Left colon (tissue), 2 donors: Measurements from ENCODE around the gene PRRG1. TPM values are rescaled to one million over a fixed set of nuclear protein-coding genes. Genes with fewer than 3 reads are reported as not detected.
"Not testable (repeated sequence)": the region's sequence is repeated elsewhere in the genome, so short reads cannot be mapped to it uniquely, and the experiment has no call there.

Source experiments
- ATAC-seq: fragments of 200-7000 bp; cut with Tn5 transposase; one replicate; pipeline ENCODE4 v1.9.1; 2020; ENCODE audit warnings: mild to moderate bottlenecking, moderate library complexity
- DNase-seq, 2 donors: peaks; one replicate each; pipeline ENCODE4 v3.0.0-alpha.2; 2020
- intact Hi-C, 2 donors: fragments of 100-400 bp; cut with DNase I in 1 of 2; cut with micrococcal nuclease in 1 of 2; formaldehyde crosslinking; loops; one replicate each; pipeline versions ENCODE4 v1.11.2 to v1.14.0; 2022; cut with DNase I, micrococcal nuclease
- total RNA-seq, 2 donors: library from RNA; stranded (reverse); fragmentation: NEBNext Ultra II Directional; extraction: Animal tissue kit (Norgen Biotek cat#: 25700); gene quantifications; one replicate each; pipeline ENCODE4 v1.2.1, GENCODE V29; 2021
- donor health status: DM: no; HTN: no; CAD: no.
- donor health status: DM: yes; HTN: yes; CAD: no.

The PRRG1 gene
- total RNA-seq, 2 donors from 2014 or later: 11.8 to 13.8 TPM

DNA sequence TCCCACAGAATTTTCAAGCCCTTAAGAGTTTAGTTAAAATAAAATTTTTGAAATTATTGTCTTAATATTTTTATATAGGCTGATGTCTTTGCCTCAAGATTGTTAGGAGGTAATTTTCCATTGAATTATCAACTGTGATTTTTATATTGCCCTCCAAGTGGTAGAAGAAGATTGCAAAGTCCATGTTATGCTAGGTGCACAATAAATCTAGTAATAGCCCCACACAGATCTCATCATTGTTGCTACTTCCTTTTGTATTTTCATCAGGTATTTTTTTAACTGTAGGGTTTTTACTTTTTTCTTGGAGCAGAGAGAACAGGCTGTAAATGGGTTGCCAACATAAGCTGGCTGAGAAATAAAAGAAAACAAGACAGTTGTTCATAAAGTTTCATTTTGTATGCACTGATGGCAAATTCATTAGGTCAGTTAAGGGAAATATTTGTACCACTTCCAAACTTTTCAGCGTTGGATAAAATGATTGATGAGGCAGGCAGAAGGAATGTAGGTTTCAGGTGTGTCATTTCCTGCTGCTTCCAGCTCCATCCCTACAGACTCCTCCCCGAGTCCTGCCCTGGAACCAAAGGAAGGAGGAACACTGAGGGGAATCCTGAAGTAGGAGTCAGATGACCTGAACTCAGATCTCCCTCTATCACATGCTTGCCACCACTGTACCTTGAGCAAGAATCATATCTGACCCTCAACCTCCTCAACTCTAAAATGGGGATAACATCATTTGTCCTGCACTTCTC lies 105.5 kb downstream of the PRRG1 start:
- intact Hi-C loops: no loop called here
- peak; percentile 8 to 50 for DNase-seq
- ATAC-seq: peak; percentile 91

DNA sequence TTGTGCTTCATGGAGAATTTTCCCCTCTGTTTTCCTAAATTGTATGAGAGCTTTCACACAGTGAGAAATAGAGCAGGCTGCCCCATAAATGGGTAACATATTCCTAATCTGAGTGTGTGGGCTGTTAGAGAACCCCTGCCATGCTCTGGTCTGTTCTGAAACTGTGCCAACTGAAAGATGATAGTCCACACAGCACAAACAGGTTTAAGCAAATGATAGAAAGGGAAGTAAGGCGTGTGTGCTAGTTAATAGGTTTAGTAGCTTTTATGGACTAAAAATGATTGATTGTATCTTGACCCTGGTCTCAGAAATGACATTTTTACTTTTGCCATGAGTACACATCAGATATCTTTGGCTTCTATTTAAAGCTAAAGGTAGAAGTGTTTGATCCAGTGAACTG lies 106.2 kb downstream of the PRRG1 start:
- ATAC-seq: peak; percentile 73
- intact Hi-C loops: no loop called here
- DNase-seq: no peak

DNA sequence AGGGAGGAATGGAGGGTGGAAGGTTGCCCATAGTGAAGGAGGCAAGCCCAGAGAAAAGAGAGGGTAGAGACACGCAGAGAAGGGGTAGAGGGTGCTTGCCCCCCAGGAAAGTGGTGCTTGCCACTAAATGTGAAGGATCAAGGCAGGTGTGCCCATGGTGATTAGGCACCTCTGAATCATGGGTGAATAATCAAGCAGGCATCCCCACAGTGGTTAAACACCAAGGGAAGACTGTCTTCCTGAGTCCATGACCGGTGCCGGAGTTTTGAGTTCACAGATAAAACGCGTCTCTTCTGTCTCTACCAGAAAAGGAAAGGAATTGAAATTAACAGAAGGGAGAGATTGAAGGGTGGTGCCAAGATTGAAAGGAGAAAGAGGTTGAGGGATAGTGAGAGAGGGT lies 111.1 kb downstream of the PRRG1 start:
- DNase-seq, intact Hi-C loops, ATAC-seq: not testable (repeated sequence)

DNA sequence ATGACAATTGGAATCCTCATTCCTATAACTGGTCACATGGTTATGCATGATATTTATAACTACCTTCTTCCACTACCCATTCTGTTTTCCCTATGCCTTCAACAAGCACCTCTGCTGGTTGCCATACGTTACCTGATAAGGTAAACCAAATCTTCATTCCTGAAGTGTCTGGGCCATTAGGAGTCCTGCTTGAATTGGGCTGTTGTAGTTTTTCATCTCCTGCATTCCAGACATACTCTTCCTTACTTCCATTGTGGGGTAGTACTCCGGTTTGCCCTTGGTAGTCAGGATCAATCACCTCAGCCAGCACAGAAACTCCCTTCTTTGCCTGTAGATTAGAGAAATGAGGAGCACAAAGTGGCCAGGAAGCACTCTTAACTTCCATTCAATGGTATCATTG lies 113.2 kb downstream of the PRRG1 start:
- DNase-seq: no peak
- intact Hi-C loops: no loop called here
- no peak for ATAC-seq

DNA sequence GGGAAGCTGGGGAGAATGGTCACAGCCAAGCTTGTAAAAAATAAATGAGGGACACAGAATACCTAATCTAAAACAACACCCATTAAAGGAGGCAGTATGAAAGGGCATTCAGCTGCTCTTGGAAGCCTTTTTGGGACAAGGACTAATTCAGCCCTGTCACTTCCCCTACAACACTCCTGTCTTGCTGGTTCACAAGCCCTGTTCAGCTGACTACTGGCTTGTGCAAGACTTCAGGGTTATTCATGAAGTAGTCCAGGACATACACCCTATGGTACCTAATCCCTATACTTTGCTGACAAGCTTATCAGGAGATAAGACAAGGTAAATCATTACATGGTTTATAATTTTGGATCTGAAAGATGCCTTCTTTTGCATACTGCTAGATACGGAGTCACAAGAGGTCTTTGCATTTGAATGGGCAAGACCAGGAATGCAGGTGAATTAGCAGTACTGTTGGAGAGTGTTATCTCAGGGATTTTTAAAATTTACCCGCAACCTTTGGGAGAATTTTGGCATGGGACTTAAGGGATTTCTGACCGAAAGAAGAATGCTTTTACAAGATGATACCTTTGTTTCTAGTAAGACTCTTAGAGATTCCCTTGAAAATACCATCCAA lies 119.1 kb downstream of the PRRG1 start:
- DNase-seq (no peak), ATAC-seq (no peak)
- intact Hi-C loops: no loop called here

DNA sequence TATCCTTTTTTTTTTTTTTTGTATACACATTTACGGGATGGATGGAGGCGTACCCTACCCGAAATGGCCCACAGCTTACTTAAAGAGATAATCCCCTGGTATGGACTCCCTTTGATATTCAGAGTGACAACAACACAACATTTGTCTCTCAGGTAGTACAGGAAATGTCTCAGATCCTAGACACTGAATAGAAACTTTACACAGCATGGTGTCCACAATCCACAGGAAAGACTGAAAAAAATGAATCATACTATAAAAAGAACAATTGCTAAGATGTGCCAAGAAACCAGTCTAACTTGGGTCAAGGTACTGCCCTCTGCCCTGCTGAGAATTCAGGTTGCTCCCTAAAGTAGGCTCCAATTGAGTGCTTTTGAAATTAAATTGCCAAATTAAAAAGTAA lies 121.5 kb downstream of the PRRG1 start:
- no peak for DNase-seq
- ATAC-seq: no peak
- intact Hi-C loops: no loop called here

DNA sequence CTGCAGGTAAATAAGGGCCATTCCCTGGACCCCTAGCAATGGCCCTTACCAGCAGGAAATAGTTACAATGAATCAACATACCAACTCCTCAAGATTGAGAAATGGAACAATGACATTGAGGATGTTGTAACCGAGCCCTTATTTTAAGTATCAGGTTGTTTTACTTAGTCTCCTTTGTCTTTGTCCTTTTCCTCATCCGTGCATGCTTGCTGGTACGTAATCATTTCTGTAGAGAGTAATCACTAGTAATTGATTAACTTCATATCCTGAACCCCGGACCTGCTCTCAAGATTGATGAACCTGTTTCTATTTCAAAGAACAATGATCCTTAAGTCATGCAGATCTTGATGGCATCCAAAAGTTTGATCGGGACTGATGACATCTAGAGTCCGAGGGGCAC lies 123.7 kb downstream of the PRRG1 start:
- intact Hi-C loops: no loop called here
- ATAC-seq: peak; percentile 79
- no peak for DNase-seq

DNA sequence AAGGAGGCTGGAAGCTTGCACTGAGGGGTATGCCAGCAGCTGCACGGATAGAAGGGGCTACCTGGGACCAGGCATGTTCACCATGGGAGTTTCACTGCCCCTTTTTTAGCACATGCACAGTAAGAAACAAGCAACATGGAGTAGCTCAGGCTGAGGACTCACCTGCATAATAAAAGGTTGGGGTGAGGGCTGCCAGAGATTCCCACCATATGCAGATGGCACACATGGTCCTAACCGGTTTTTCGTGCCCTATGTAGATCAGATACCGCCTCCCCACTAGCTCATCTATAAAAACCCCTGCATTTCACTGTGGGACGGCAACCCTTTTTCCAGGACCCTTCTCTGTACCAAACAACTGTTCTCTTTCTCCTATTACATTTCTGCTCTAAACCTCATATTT lies 125.3 kb downstream of the PRRG1 start:
- intact Hi-C loops: no loop called here
- ATAC-seq (no peak), DNase-seq (no peak)

DNA sequence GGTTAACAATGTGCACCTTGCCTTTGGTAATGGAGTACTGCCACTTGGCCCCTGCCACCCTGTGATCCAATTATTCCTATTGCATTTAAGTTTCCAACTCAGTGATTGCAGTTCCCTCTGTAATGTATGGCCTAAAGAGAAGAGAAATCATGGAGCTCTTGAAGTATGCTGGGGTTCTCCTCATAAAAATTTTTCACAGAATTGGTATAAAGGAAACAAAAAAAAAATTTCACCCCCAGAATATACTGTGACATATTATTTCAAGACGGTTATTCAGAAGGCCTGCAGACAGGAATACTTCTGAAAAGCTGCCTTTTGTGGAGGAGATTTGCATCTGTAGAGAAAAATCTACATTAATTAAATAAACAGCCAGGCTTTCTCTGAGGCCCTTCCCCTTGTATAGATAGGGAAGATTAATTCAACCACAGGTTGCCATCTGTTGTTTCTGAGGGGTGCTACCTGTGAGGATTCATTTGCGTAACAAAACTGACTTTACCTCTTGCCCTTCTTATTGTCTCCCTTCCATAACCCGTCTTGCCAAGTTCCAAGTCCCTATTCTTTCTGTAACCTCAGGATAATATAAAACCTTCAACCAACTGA lies 127.5 kb downstream of the PRRG1 start:
- ATAC-seq: no peak
- intact Hi-C loops: no loop called here
- no peak for DNase-seq

DNA sequence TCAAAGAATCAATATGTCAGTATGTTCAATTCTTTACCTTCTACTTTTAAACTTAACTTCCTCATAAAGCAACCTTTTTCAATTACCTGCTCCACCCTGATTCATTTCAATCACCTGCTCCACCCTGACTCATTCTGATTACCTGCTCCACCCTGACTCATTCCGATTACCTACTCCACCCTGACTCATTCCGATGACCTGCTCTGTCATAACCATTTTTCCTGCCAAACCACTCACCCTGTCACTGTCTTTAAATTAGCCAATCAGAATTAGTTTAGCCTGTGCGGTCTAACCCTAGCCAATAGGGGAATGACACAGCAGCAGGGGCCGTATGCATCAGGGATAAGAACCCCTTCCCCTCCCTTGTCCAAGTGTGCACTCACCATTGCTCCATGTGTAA lies 135.2 kb downstream of the PRRG1 start:
- ATAC-seq, DNase-seq, intact Hi-C loops: not testable (repeated sequence)

DNA sequence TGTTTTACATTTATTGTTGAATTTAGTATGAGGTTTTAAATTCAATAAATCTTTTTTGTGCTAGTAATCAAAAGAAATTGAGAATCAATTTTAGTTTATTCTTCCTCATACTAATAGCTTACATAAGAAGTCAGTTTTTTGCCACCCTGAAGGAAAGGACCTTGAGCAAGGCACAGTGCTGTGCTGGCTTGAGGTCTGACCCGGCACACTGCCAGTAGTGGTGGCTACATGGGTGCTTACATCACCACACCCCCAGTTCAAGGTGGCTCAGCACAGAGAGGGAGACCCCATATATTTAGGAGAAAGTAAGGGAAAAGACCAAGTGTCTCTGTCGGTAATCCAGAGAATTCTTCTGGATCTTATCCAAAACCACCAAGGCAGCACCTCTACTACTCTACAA lies 136.3 kb downstream of the PRRG1 start:
- ATAC-seq (no peak), DNase-seq (no peak)
- intact Hi-C loops: no loop called here

DNA sequence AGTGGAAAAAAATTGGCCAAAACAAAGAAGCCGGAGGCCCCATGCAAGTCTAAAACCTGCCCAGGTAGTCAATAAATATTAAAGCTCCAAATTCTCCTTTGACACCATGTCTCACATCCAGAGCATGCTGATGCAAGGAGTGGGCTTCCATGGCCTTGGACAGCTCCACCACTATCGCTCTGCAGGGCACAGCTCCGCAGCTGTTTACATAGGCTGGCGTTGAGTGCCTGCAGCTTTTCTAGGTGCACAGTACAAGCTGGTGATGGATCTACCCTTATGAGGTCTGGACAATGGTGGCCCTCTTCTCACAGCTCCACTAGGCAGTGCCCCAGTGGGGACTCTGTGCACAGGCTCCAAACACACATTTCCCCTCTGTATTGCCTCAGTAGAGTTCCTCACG lies 138.1 kb downstream of the PRRG1 start:
- intact Hi-C loops: no loop called here
- ATAC-seq (no peak), DNase-seq (no peak)

DNA sequence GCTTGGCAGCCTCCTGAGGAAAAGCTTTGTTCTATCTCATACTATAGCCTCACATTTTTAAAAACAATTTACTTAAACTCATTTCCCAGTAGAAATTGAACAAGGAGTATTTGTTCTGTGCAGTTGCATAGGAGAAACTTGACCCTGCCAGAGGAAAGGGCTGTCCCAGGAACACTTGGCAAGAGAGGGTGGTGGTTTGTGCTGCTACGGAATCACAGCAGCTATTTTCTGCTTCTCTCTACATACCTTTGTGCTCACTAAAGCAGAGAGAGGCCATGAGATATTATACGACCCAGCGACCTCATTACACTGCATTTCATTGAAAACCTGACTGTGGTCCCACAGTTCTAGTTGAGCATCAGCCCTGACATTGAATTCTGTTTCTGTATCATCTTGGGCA lies 139.2 kb downstream of the PRRG1 start:
- DNase-seq (no peak), ATAC-seq (no peak)
- intact Hi-C loops: no loop called here

DNA sequence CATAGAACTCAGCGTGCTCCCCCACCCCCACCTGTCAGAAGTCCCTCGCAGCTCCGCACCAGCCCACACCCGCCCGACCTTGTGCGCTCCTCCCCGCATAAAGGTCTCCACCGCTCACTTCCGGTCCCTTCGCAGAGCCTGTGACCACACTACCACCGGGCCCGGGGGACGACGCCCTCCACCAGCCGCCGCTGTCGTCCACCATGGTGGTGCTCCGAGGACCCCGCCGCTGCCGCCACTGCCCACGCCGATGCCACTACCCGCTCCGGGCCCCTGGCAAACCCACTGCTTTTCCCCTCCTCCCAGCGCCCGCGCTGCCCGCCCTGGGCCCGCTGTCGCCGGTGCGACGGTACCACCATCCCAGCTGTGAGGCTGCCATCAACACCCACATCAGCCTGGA lies 142.5 kb downstream of the PRRG1 start:
- intact Hi-C loops: no loop called here
- DNase-seq: no peak
- no peak for ATAC-seq

DNA sequence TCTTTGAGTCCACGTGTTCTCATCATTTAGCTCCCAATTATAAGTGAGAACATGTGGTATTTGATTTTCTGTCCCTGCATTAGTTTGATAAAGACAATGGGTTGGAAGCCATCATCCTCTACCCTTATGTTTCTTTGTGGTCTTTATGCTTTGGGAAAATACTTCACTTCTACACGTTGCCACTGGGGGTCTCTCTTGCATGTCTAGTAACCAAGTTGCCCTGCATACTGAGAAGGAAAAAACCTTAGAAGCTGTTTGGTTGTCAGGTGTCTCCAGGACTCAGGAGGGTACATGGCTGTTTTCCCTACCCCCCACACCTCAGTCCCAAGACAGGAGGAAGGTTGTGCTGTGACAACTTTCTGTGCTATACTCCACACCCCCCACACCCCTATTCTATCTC lies 146.6 kb downstream of the PRRG1 start:
- peak; percentile 44 for ATAC-seq
- intact Hi-C loops, DNase-seq: not testable (repeated sequence)

DNA sequence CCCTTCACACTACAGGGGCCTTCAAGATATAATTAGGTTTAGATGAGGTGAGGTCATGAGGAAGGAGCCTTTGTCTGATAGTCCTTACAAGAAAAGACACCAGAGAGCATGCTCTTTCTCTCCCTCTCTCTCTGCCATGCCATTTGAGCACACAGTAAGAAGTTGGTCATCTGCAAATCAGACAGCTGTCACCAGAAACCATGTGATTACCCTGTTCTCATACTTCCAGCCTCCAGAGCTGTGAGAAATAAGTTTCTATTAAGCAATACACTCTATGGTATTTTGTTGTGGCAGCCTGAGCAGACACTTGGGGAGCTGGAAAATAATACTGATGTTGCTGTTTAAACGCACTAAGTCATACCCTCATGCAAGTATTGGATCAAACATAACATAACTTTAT lies 148.0 kb downstream of the PRRG1 start:
- intact Hi-C loops, DNase-seq, ATAC-seq: not testable (repeated sequence)

DNA sequence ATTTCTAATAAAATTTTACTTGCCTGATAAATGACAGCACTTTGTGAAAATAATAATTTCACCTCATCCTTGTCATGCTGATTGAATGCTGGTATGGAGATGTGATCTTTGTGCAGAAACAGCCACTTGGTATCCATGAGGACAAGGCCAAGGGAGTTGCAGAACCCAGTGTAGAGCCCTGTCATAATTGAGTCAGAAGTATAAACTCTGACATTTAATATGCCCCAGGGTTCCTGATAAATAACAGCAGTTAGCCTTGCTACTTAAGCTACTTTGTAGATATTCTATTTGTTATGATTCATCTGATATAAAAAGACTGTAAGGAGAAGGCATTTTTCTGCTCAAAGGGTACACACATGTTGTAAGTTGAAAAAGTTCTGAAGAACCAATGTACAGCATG lies 149.2 kb downstream of the PRRG1 start:
- intact Hi-C loops, ATAC-seq, DNase-seq: not testable (repeated sequence)

DNA sequence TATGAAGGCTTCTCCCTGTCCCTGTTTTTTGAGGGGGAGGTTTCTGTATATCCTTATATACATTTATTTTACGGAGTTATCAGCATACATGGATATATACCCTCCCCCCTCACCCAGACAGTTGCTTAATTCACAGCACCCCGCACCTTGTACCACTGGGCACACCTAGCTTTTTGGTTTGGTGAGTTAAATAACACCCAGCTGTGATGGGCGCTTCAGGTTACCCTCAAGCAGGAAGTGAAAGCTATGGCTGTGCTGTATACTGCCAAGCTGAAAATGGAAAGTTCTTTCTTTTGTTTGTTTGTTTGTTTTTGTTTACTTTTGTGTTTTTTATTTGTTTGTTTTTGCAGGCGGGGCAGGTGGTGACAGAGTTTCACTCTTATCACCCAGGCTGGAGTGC lies 150.5 kb downstream of the PRRG1 start:
- ATAC-seq, DNase-seq, intact Hi-C loops: not testable (repeated sequence)

DNA sequence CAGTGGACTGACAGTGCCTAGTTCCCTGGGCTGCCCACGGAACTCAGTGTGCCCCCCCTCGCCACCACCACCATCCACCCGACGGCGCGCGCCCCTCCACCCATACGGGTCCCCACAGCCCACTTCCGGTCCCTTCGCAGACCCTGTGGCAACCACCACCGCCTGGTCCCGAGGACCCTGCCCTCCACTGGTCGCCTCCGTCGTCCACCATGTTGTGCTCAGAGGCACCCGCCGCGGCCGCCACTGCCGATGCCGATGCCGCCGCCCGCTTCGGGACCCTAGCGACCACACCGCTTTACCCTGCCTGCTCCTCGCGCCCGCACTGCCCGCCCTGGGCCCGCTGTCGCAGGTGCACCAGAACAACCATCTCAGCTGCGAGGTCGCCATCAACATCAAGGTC lies 155.8 kb downstream of the PRRG1 start:
- intact Hi-C loops: no loop called here
- ATAC-seq: no peak

More for the DNA sequence above, 155.8 kb downstream of the PRRG1 start:
- DNase-seq: no peak
